ENCODE measurements around the gene F8A3. TPM values are rescaled to one million over a fixed set of nuclear protein-coding genes. Genes with fewer than 3 reads are reported as not detected.

Gene F8A3
- 0.56 to 1.3 TPM (median 1.0 TPM) in 5 replicates for total RNA-seq (2022; extraction: Qiagen RNA extraction)

DNA sequence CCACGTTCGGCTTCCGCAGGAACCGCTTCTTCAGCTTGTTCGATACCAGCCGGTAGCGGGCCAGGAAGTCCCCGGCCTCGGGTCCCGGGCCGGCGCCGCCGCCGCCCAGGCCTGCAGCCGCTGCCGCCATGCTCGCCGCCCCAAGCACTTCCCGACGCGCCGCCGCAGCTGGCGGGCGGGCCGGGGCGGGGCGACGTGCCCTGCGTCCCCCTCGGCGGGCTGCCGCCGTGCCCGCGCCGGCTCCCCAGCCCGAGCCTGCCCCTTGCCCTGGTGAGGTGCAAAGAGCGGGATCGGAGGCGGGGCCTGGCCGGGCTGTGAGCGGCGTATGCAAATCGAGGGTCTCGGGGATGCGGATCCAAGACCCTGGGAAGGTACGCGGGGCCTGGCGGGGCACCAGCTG is at the start of gene F8A3:
F8A3 (minus strand) TSS at position 150 of the 400 bp plus-strand sequence; CDS start at position 130, 20 bp downstream.

Other genes with a start within 250 kb of the F8A3 start
- 45.0 to 61.2 TPM (median 47.4 TPM) in 5 replicates for gene VBP1, start 242.2 kb downstream of the F8A3 start, total RNA-seq (2022; extraction: Qiagen RNA extraction)
- 0.63 to 0.80 TPM (median 0.75 TPM) in 5 replicates for gene RAB39B, start 194.1 kb downstream of the F8A3 start, total RNA-seq (2022; extraction: Qiagen RNA extraction)
- gene CLIC2, start 124.0 kb downstream of the F8A3 start, total RNA-seq (2022; extraction: Qiagen RNA extraction): 0.07 to 0.19 TPM (median 0.10 TPM) in 5 replicates
- not detected in 5 replicates for gene F8A2, start 76.5 kb downstream of the F8A3 start, total RNA-seq (2022; extraction: Qiagen RNA extraction)
- 0.10 to 0.12 TPM (median 0.11 TPM) in 5 replicates for gene SPRY3, start 154.0 kb upstream of the F8A3 start, total RNA-seq (2022; extraction: Qiagen RNA extraction)
- gene TMLHE, start 154.3 kb upstream of the F8A3 start, total RNA-seq (2022; extraction: Qiagen RNA extraction): 8.6 to 11.1 TPM (median 9.4 TPM) in 5 replicates